VCaP (cell line): ENCODE results near the gene ACOT13.
"Not testable (repeated sequence)": the region's sequence is repeated elsewhere in the genome, so short reads cannot be mapped to it uniquely, and the experiment has no call there.

ENCODE experiments used
- H3K27ac ChIP-seq: fragments of 450-650 bp; 2 replicates; pipeline ENCODE4 v1.5.1; 2017
- TF ChIP-seq, protein P1 (sequence below): fragments of 450-650 bp; conservative IDR thresholded peaks from 2 replicates; pipeline ENCODE4 v1.5.1; 2017; ENCODE audit warnings: mild to moderate bottlenecking, moderate library complexity

ACOT13 gene

DNA sequence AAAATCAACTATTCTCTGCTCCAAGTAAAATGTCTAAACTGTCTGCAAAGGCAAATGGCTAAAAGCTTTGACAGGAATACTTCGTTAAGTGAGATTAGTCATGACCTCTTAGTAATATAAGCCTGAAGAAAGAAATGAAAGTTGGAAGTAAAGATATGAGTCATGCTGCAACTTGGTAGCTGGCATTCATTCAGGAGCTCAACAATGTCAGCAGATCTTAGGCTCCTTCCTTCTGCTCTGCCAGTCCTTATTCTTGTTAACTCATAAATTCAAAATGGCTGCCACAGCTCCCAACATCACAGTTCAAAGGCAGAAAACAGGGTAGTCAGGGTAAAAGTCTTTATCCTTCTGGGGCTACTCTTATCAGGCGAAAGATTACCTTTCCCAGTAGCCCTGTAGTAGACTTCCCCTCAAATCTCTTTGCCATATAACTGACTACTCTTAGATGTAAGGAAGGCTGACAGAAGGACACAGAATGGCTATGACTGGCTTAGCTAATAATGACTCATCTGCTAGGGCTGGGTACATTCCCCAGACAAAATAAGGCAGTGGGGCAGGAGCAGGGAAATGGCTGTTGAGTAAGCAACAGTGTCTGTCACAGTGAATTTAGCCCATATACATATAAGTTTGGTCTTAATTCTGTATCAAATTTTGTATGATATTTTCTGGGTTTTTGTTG, 76.5 kb downstream of the ACOT13 start:
- TF ChIP-seq, protein P1, sequence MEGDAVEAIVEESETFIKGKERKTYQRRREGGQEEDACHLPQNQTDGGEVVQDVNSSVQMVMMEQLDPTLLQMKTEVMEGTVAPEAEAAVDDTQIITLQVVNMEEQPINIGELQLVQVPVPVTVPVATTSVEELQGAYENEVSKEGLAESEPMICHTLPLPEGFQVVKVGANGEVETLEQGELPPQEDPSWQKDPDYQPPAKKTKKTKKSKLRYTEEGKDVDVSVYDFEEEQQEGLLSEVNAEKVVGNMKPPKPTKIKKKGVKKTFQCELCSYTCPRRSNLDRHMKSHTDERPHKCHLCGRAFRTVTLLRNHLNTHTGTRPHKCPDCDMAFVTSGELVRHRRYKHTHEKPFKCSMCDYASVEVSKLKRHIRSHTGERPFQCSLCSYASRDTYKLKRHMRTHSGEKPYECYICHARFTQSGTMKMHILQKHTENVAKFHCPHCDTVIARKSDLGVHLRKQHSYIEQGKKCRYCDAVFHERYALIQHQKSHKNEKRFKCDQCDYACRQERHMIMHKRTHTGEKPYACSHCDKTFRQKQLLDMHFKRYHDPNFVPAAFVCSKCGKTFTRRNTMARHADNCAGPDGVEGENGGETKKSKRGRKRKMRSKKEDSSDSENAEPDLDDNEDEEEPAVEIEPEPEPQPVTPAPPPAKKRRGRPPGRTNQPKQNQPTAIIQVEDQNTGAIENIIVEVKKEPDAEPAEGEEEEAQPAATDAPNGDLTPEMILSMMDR, result no peak
- H3K27ac ChIP-seq, result no peak overlapping the region

DNA sequence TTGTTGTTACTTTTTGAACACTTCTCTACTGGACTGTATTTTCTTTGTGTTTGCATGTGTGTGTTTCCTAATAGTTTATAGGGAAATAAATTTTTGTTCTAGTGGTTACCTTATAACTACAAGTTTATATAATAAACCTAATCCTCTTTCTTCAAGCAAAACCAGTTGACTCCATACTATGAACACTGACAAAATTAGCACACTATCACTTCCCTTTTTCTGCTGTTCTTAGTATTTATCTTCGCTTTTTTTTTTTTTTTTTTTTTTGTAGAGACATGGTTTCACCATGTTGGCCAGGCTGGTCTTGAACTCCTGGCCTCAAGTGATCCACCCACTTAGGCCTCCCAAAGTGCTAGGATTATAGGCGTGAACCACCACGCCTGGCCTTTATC, 77.1 kb downstream of the ACOT13 start:
- H3K27ac ChIP-seq, result no peak overlapping the region

DNA sequence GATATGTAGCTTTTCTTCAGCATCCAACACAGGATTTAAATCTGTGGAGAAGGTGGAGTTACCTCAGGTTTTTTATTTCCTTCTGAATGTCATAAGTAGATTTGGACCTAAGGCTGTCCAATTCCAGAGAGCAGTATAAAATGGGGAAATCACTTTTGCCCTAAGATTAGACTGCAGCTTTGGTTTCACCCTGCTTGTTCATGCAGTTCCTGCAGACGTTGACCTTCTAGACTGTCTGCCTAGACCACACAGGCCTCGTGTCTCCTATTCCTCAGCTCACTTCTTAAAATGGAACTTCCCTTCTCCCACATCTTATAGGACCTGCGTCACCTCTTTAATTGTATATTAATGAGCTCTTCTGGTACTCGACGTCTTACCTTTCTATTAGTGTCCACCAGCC, 78.0 kb downstream of the ACOT13 start:
- no peak overlapping the region for H3K27ac ChIP-seq
- TF ChIP-seq, protein P1, result no peak

More for the DNA sequence above, 77.1 kb downstream of the ACOT13 start:
- TF ChIP-seq, protein P1, result no peak

DNA sequence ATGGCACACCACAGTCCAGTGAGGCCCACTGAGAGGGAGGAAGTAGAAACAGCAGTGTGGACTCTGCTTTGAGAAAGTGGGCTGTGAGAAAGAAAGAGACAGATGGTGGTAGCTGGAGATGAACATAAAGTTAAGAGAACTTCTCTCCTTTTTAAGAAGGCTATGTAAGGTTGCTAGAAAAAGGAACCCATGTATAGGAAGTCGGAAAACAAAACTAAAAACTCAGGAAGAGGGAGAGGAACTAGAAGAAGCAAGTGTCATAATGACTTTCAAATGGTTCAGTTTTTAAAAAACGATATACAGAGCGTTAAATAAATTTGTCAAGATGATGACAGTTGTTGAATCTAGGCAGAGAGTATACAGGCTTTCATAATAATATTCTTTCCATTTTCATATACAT, 82.4 kb downstream of the ACOT13 start:
- TF ChIP-seq, protein P1, result no peak
- no peak overlapping the region for H3K27ac ChIP-seq

- H3K27ac ChIP-seq, result not testable (repeated sequence)
Observed at GRCh38 chr6:24750878-24751277, 84.0 kb downstream of the ACOT13 start.

GRCh38 chr6:24752503-24752902, 85.6 kb downstream of the ACOT13 start:
- TF ChIP-seq, protein P1, result no peak

GRCh38 chr6:24752917-24753492, 86.1 kb downstream of the ACOT13 start:
- TF ChIP-seq, protein P1, result no peak
- no peak overlapping the region for H3K27ac ChIP-seq

More at GRCh38 chr6:24752503-24752902, 85.6 kb downstream of the ACOT13 start:
- H3K27ac ChIP-seq, result no peak overlapping the region

DNA sequence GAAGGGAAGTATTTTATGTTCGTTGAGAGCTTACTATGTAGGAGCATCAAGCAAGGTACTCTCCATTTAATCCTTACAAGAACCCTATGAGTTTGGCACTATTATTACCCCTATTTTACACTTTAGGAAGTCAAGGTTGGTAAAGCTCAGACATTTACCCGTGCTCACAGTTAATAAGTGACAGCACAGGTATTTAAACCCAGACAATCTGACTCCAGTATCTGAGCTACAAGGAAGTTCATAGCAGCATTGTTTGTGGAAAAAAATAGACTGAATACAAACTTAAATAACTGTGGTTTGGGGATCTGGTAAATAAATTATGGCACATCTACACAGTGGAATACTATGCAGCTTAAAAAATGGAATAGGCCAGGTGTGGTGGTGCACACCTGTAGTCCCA, 86.7 kb downstream of the ACOT13 start:
- TF ChIP-seq, protein P1, result no peak
- H3K27ac ChIP-seq, result no peak overlapping the region

- H3K27ac ChIP-seq, result not testable (repeated sequence)
Observed at GRCh38 chr6:24754378-24754777, 87.5 kb downstream of the ACOT13 start.
